Mesendoderm (in vitro differentiated cells): Measurements from ENCODE around the gene RNF150.

ENCODE experiments used
- DNase-seq: peaks from one replicate; pipeline ENCODE4 v3.0.0; 2013
- H2AK5ac ChIP-seq: 2 replicates; pipeline ENCODE4 v1.6.1; 2013; ENCODE audit warnings: low read length, inconsistent platforms
- H2BK120ac ChIP-seq: 2 replicates; pipeline ENCODE4 v1.6.1; 2013; ENCODE audit warnings: low read depth, mild to moderate bottlenecking, low read length, moderate library complexity, mixed read lengths
- H2BK15ac ChIP-seq: replicated peaks from 2 replicates; pipeline ENCODE4 v1.6.1; 2013; ENCODE audit warnings: low read depth, mild to moderate bottlenecking, moderate library complexity
- H2BK5ac ChIP-seq: 2 replicates; pipeline ENCODE4 v1.6.1; 2013; ENCODE audit warnings: low read length, inconsistent platforms
- H3K18ac ChIP-seq: 2 replicates; pipeline ENCODE4 v1.6.1; 2013; ENCODE audit warnings: mild to moderate bottlenecking, low read length, mixed read lengths
- H3K23ac ChIP-seq: one replicate; pipeline ENCODE4 v1.6.1; 2013; ENCODE audit warnings: low read length
- H3K27ac ChIP-seq: 2 replicates; pipeline ENCODE4 v1.5.1; 2013; ENCODE audit warnings: low read depth, mild to moderate bottlenecking, inconsistent platforms, low read length, moderate library complexity
- H3K27me3 ChIP-seq: 2 replicates; pipeline ENCODE4 v1.6.1; 2013; ENCODE audit warnings: low read length, control low read depth, mild to moderate bottlenecking, inconsistent platforms; ENCODE audit not compliant: insufficient read depth, poor library complexity
- H3K36me3 ChIP-seq: 2 replicates; pipeline ENCODE4 v1.6.1; 2013; ENCODE audit warnings: low read length, inconsistent platforms; ENCODE audit not compliant: control insufficient read depth, insufficient read depth
- H3K4ac ChIP-seq: one replicate; pipeline ENCODE4 v1.6.1; 2013; ENCODE audit warnings: low read depth, mild to moderate bottlenecking, low read length, moderate library complexity
- H3K4me1 ChIP-seq: 2 replicates; pipeline ENCODE4 v1.6.1; 2013; ENCODE audit warnings: low read depth, low read length, inconsistent platforms; ENCODE audit not compliant: control insufficient read depth
- H3K4me2 ChIP-seq: 2 replicates; pipeline ENCODE4 v1.6.1; 2013; ENCODE audit warnings: low read length
- H3K4me3 ChIP-seq: 2 replicates; pipeline ENCODE4 v1.5.1; 2013; ENCODE audit warnings: mild to moderate bottlenecking, low read length
- H3K56ac ChIP-seq: one replicate; pipeline ENCODE4 v1.6.1; 2013; ENCODE audit warnings: low read length
- H3K79me1 ChIP-seq: 2 replicates; pipeline ENCODE4 v1.6.1; 2013; ENCODE audit warnings: low read length, inconsistent platforms
- H3K79me2 ChIP-seq: 2 replicates; pipeline ENCODE4 v1.6.1; 2013; ENCODE audit warnings: mild to moderate bottlenecking, low read length; ENCODE audit not compliant: control insufficient read depth, insufficient read depth
- H3K9ac ChIP-seq: 2 replicates; pipeline ENCODE4 v1.6.1; 2013; ENCODE audit warnings: low read length, inconsistent platforms
- H4K5ac ChIP-seq: one replicate; pipeline ENCODE4 v1.6.1; 2013; ENCODE audit warnings: low read length
- H4K8ac ChIP-seq: one replicate; pipeline ENCODE4 v1.6.1; 2013; ENCODE audit warnings: low read depth, mild to moderate bottlenecking, control low read depth, low read length, moderate library complexity
- WGBS: extraction: QIAGEN DNeasy Blood & Tissue Kit; methylation state at CpG from one replicate; pipeline ENCODE4 v1.1.7; 2013; ENCODE audit warnings: low lambda C conversion rate, missing lambda C conversion rate; ENCODE audit not compliant: insufficient coverage; ENCODE audit errors: extremely low coverage; 5-methylcytosine and 5-hydroxymethylcytosine counted together

Gene RNF150

DNA sequence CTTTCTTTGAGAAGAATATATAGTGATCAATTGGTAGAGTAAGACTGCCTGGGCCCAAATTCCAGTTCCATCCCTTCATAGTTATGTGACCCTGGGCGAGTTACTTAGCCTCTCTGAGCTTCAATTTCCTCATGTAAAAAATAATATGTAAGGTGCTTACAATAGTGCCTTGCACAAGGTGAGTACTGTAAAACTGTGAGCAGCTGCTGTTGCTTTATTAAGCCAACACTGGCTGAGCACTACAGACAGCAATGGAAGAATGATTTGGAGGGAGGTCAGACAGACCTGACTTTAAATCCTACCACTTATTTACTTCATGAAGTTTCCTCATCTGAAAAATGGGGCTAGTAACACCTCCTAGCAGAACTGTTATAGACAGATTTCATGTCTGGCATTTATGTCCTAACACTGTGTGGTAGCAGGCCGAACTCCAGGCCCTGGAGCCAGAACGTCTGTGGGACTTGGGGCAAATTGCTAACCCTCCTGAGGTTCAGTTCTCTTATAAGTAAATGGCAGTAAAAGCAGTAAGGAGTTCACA is 53.8 kb downstream of the RNF150 start:
- Histone ChIP-seq H3K4me1 (no peaks in the 10 kb centered on the region), H3K36me3 (no peaks in the 10 kb centered on the region), H3K4me3 (no peak overlapping the region), H3K79me1 (no peaks in the 10 kb centered on the region), H4K8ac (no peak overlapping the region), H3K18ac (no peak overlapping the region), H3K79me2 (no peaks in the 10 kb centered on the region), H2BK120ac (no peak overlapping the region), H3K9ac (no peak overlapping the region), H4K5ac (no peak overlapping the region), H2BK15ac (no peak overlapping the region), H3K4ac (no peak overlapping the region), H3K23ac (no peak overlapping the region), H3K56ac (no peak overlapping the region), H3K27me3 (no peaks in the 10 kb centered on the region), H3K4me2 (no peak overlapping the region), H2AK5ac (no peak overlapping the region), H3K27ac (no peak overlapping the region), H2BK5ac (no peak overlapping the region)
- WGBS = no CpG with 5 or more reads among the region's 3 CpGs
- no peak for DNase-seq

DNA sequence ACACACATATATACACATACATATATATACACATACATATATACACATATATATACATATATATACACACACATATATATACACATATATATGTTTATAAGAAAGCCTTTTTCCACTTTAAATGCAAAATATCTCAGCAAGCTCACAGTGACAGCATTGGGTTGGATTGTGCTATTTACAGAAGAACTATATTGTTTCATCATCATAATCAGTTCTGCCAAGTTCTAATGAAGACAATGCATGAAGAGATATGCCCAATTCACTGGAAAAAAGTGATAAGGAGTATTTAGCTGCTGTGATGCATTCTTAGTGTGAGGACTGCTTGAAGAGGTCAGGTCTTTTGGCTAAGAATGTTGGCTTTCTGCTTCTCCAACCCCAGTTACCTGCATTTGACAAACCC is 54.4 kb downstream of the RNF150 start:
- H3K27me3 ChIP-seq = no peaks in the 10 kb centered on the region
- no peak overlapping the region for H3K27ac ChIP-seq
- H3K79me1 ChIP-seq = no peaks in the 10 kb centered on the region
- no peak overlapping the region for H3K4ac ChIP-seq
- no peak overlapping the region for H3K18ac ChIP-seq
- no peak overlapping the region for H3K4me2 ChIP-seq
- no peak overlapping the region for H4K8ac ChIP-seq
- H3K9ac ChIP-seq = no peak overlapping the region
- DNase-seq = no peak
- H2BK15ac ChIP-seq = no peak overlapping the region
- H2AK5ac ChIP-seq = no peak overlapping the region
- no peak overlapping the region for H3K23ac ChIP-seq
- H3K4me1 ChIP-seq = no peaks in the 10 kb centered on the region
- H2BK120ac ChIP-seq = no peak overlapping the region
- no peaks in the 10 kb centered on the region for H3K36me3 ChIP-seq
- H3K79me2 ChIP-seq = no peaks in the 10 kb centered on the region
- H3K4me3 ChIP-seq = no peak overlapping the region
- no peak overlapping the region for H3K56ac ChIP-seq
- H2BK5ac ChIP-seq = no peak overlapping the region
- H4K5ac ChIP-seq = no peak overlapping the region

DNA sequence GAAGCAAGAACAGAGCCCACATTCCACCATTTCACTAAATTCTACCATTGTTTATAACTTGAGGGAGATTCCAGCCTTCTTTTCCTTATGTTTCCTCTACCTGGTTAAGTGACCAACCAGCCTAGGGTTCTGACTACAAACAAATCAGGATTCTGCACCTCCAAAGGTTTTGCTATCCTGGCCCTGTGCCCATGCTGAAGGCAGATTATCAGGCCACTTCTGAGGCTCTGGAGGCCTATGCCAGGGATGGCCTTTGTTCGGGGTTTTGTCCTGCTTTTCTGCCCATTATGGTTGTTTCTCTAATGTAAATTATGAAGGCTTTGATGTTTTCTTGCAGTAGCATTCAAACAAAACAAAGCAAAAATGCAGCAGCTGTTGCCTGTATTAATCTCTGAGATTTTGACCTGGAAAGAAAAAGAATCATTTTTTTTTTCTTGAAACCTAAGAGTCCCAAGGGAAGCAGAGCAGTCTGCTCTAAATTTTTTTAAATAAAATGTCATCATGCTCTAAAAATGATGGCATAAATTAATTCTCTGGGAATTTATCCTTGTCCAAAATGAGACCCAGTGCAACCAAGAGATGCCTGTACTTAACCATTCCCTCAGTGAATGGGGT is 55.6 kb downstream of the RNF150 start:
- H3K4ac ChIP-seq = no peak overlapping the region
- no peak overlapping the region for H3K9ac ChIP-seq
- no peak overlapping the region for H3K23ac ChIP-seq
- no peak overlapping the region for H3K4me2 ChIP-seq
- H3K27ac ChIP-seq = no peak overlapping the region
- WGBS = no CpG with 5 or more reads among the region's 1 CpG
- H2BK15ac ChIP-seq = no peak overlapping the region
- H3K4me1 ChIP-seq = no peaks in the 10 kb centered on the region
- H3K36me3 ChIP-seq = no peaks in the 10 kb centered on the region
- H3K79me2 ChIP-seq = no peaks in the 10 kb centered on the region
- H2AK5ac ChIP-seq = no peak overlapping the region
- no peak overlapping the region for H4K5ac ChIP-seq
- H3K18ac ChIP-seq = no peak overlapping the region
- H2BK120ac ChIP-seq = no peak overlapping the region
- H4K8ac ChIP-seq = no peak overlapping the region
- no peak overlapping the region for H3K56ac ChIP-seq
- H3K27me3 ChIP-seq = no peaks in the 10 kb centered on the region
- H2BK5ac ChIP-seq = no peak overlapping the region
- H3K79me1 ChIP-seq = no peaks in the 10 kb centered on the region
- no peak overlapping the region for H3K4me3 ChIP-seq
- DNase-seq = no peak

DNA sequence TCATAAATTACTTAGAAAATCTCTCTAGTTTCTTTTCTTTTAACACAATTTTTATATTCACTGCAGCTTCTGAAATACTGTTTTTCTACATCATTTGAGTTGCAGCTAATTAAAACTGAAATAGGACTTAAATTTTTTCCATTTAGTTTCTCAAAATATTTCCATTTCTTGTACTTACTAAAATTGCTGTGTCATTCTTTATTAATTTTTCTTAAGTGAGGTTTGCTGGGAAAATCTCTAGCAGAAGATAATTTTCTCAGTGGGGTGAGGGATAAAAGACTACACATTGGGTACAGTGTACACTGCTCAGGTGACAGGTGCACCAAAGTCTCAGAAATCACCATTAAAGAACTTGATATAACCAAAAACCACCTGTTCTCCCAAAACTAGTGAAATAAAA is 57.7 kb downstream of the RNF150 start:
- Histone ChIP-seq H3K4me2 (no peak overlapping the region), H2BK120ac (no peak overlapping the region), H3K4me3 (no peak overlapping the region), H3K36me3 (no peaks in the 10 kb centered on the region), H3K23ac (no peak overlapping the region), H2BK15ac (no peak overlapping the region), H3K79me1 (no peaks in the 10 kb centered on the region), H2AK5ac (no peak overlapping the region), H3K18ac (no peak overlapping the region), H3K56ac (no peak overlapping the region), H4K8ac (no peak overlapping the region), H3K79me2 (no peaks in the 10 kb centered on the region), H2BK5ac (no peak overlapping the region), H3K27me3 (no peaks in the 10 kb centered on the region), H3K4ac (no peak overlapping the region), H3K9ac (no peak overlapping the region), H4K5ac (no peak overlapping the region), H3K27ac (no peak overlapping the region), H3K4me1 (no peaks in the 10 kb centered on the region)
- DNase-seq = no peak

DNA sequence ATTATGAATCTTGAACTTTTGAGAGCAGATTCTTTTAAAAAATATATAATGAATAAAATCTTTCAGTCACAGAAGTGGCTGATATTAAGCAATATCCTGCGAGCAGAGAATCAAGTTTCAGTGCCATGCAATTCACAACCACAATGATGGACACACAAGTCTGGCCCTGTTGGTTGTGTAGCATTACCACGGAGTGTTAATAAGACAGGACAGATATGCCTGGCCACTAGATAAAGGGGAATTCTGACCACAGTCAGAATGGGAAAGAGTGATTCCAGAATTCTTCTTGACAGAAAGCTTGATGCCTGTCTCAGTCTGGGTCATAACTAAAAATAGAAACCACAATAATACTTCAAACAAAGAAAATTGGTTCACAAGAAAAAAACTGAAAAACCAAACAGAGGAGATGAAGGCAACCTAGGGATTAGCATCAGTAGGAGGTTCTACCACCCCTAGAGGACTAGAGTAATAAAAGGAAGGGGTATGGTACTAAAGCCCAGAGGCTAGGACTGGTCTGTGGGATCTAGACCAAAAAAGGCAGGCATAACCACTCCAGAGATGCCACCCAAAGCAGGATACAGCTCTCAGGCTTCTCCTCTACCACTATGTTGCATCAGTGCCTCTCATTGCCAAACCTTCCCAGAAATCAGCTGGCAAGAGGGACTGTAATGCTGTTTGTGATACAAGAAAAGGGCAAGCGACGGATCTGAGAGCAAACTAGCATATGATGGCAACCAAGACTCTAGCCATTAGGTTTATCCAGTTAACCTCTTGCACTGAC is 59.0 kb downstream of the RNF150 start:
- Histone ChIP-seq H3K4me2 (no peak overlapping the region), H3K9ac (no peak overlapping the region), H3K79me1 (no peaks in the 10 kb centered on the region), H3K4ac (no peak overlapping the region), H2BK5ac (no peak overlapping the region), H3K18ac (no peak overlapping the region), H2BK15ac (no peak overlapping the region), H4K8ac (no peak overlapping the region), H3K4me3 (no peak overlapping the region), H3K4me1 (no peaks in the 10 kb centered on the region), H3K27ac (no peak overlapping the region), H4K5ac (peak overlapping the region; percentile 56), H3K56ac (no peak overlapping the region), H3K36me3 (no peaks in the 10 kb centered on the region), H2AK5ac (no peak overlapping the region), H3K23ac (no peak overlapping the region), H2BK120ac (no peak overlapping the region), H3K79me2 (no peaks in the 10 kb centered on the region), H3K27me3 (no peaks in the 10 kb centered on the region)
- DNase-seq = no peak
- WGBS = no CpG with 5 or more reads among the region's 4 CpGs

DNA sequence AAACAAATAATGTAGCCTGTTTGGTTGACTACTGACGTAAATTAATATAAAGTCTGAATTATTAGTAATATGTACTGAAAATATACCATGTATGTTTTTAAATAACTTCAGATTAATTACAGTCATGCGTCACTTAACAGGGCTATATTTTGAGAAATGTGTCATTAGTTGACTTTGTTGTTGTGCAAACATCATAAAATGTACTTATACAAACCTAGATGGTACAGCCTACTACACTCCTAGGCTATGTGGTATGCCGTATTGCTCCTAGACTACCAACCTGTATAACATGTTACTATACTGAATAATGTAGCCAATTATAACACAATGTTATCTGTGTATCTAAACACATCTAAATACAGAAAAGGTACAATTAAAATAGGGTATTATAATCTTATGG is 66.6 kb downstream of the RNF150 start:
- H3K18ac ChIP-seq = no peak overlapping the region
- H2BK5ac ChIP-seq = no peak overlapping the region
- H3K4me2 ChIP-seq = no peak overlapping the region
- H3K27me3 ChIP-seq = no peaks in the 10 kb centered on the region
- H3K56ac ChIP-seq = no peak overlapping the region
- no peaks in the 10 kb centered on the region for H3K79me2 ChIP-seq
- H3K9ac ChIP-seq = no peak overlapping the region
- no peak overlapping the region for H2AK5ac ChIP-seq
- no peak overlapping the region for H3K23ac ChIP-seq
- no peaks in the 10 kb centered on the region for H3K79me1 ChIP-seq
- no peak overlapping the region for H4K5ac ChIP-seq
- H3K4me3 ChIP-seq = no peak overlapping the region
- no peak for DNase-seq
- no peak overlapping the region for H4K8ac ChIP-seq
- H3K4ac ChIP-seq = no peak overlapping the region
- no peak overlapping the region for H2BK15ac ChIP-seq
- H3K36me3 ChIP-seq = no peaks in the 10 kb centered on the region
- H3K27ac ChIP-seq = no peak overlapping the region
- no peaks in the 10 kb centered on the region for H3K4me1 ChIP-seq
- no CpG with 5 or more reads among the region's 3 CpGs for WGBS
- H2BK120ac ChIP-seq = no peak overlapping the region
